HG02678 (cell line): ENCODE measurements around the gene PNPLA6.
"Not testable (repeated sequence)": the region's sequence is repeated elsewhere in the genome, so short reads cannot be mapped to it uniquely, and the experiment has no call there.

Experiments
- ATAC-seq: cut with Tn5 transposase; IDR thresholded peaks from one replicate; pipeline ENCODE4 v1.9.1; 2021; ENCODE audit warnings: mild to moderate bottlenecking, moderate library complexity; ENCODE audit not compliant: unreplicated experiment

PNPLA6 gene

DNA sequence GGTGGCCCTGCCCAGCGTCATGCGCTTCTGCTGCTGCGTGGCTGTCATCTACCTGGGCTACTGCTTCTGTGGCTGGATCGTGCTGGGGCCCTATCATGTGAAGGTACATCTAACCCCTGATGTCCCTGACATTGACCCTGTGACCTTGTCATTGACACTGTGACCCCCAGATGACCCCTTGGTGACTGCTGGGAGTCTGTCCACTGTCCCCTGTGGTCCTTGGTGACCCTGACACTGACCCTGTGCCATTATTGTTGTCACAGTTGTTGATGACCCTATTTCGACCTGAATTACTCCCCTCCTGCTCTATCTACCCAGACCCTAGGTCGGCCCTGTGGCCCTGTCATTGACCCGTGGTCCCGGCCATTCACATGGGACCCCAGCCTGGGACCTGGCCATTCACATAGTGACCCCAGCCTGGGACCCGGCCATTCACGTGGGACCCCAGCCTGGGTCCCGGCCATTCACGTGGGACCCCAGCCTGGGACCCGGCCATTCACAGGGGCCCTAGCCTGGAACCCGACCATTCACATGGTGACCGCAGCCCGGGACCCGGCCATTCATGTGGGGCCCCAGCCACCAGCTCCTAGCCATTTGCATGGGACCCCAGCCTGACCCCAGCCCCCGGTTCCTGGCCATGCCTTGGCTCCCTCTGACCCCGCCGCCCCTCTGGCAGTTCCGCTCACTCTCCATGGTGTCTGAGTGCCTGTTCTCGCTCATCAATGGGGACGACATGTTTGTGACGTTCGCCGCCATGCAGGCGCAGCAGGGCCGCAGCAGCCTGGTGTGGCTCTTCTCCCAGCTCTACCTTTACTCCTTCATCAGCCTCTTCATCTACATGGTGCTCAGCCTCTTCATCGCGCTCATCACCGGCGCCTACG is 5.7 kb upstream of the PNPLA6 start:
- no peak for ATAC-seq

DNA sequence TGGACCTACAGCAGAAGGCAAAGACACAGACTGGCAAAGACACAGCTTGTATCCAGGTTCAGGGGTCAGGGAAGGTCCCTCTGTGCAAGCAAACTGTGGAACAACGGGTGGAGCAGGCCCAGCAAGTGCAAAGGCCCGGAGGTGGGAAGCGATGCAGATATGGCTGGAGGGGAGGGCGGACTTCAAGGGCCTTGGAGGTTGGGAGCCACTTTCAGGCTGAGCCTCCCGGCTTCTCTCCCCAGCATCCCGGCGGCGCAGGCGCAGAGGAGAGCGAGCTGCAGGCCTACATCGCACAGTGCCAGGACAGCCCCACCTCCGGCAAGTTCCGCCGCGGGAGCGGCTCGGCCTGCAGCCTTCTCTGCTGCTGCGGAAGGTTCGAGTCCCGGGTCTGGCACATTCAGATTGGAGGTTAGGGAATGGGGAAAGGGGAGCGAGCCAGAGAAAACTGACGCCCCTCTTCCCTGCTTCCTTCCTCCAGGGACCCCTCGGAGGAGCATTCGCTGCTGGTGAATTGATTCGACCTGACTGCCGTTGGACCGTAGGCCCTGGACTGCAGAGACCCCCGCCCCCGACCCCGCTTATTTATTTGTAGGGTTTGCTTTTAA is 2.1 kb upstream of the PNPLA6 start:
- no peak for ATAC-seq

DNA sequence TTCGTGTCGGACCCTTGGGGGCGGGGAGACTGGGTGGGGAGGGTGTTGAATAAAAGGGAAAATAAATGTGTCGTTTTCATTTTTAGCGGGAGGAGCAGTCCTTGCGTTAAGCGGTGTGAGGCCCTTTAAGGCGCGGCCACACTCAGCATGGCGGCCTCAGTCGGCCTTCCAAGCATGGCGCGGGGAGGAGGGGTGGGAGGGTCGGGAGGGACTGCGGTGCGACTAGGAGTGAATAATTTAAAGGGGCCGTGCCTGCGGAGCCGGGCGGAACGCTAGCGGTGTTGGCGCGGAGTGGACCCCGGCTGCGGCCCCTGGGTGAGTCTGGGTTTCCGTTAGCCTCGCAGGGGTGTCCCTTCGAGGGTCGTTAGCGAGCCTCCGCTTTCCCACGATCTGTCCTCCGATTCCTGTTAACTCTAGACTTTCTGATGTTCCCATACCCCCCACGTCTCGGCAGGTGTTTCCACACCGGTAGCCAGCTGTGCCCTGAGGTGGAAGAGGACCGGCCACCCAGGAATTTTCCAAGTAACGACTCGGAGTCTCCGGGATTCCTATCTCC is 1.5 kb upstream of the PNPLA6 start:
- no peak for ATAC-seq

DNA sequence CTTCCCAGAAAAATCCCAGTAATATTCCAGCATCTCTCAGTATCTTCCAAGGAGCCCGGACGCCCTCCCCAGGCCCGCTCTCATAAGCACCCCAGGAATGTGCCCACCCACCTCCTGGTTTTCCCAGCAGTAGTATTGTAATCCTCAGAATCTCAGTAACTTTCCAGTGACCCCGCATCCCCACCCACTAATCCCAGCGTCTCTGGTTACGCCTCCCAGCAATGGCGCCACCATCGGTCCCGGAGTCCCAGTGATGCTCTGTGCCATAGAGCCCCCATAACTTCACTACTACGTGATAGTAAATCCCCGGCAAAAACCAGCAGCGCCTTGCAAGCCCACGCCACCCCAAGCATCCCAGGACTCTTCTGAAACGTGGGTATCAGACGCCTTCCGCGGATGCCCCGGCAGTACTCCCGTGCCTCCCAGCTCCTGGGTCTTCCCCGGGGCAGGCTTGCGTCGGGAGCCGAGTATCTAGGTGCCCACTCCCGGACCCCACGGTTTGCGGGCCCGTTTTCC is 928 bp upstream of the PNPLA6 start:
- ATAC-seq: peak; percentile 4

DNA sequence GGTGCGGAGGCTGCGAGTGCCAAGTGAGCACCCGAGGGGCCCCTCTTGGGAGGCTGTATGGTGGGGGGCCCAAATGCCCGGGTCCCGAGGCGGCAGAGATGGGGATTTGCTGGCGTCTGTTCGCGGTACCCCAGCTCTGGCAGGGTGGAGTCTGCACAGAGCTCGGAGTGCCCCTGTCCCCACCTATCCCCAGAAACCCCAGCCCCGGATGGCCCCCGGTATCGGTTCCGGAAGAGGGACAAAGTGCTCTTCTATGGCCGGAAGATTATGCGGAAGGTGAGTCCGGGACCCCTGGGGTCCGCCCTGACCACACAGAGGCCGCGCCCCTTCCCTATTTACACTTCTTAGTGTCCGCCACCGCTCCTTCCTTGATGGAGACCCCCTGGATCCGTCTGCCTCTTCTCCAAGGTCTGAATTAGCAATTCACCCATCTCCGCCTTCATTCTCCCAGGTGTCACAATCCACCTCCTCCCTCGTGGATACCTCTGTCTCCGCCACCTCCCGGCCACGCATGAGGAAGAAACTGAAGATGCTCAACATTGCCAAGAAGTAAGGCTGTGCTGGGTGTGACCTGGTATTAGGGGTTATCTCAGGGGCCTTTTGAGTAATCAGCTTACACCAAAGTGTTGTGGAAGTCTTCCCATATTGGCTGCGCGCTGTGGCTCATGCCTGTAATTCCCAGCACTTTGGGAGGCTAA is 630 bp downstream of the PNPLA6 start:
- no peak for ATAC-seq

DNA sequence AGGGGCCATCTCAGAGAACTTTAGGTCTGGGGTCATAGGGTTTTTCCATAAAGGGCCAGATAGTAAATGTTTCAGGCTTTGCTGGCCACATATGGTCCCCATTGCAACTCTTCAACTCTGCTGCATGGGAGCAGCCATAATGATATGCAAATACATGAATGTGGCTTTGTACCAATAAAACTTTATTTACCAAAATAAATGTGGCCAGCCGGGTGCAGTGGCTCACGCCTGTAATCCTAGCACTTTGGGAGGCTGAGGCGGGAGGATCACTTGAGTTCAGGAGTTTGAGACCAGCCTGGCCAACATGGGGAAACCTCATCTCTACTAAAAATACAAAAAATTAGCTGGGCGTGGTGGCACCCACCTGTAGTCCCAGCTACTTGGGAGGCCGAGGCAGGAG is 3.5 kb downstream of the PNPLA6 start:
- ATAC-seq: not testable (repeated sequence)

DNA sequence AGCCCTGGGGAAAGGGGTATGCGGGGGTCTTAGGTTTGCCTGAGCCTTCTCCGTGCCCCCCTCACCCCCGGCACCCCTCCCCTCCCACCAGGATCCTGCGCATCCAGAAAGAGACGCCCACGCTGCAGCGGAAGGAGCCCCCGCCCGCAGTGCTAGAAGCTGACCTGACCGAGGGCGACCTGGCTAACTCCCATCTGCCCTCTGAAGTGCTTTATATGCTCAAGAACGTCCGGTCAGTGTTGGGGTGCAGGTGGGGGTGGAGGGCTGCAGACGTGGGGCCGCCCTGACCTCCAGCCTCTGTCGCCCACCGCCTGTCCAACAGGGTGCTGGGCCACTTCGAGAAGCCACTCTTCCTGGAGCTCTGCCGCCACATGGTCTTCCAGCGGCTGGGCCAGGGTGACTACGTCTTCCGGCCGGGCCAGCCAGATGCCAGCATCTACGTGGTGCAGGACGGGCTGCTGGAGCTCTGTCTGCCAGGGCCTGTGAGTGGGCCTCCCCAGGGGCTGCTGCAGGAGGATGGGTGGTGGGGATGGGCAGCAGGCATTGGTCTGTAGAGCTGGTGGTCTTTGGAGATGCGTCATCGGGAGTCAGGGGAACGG is 4.4 kb downstream of the PNPLA6 start:
- no peak for ATAC-seq

DNA sequence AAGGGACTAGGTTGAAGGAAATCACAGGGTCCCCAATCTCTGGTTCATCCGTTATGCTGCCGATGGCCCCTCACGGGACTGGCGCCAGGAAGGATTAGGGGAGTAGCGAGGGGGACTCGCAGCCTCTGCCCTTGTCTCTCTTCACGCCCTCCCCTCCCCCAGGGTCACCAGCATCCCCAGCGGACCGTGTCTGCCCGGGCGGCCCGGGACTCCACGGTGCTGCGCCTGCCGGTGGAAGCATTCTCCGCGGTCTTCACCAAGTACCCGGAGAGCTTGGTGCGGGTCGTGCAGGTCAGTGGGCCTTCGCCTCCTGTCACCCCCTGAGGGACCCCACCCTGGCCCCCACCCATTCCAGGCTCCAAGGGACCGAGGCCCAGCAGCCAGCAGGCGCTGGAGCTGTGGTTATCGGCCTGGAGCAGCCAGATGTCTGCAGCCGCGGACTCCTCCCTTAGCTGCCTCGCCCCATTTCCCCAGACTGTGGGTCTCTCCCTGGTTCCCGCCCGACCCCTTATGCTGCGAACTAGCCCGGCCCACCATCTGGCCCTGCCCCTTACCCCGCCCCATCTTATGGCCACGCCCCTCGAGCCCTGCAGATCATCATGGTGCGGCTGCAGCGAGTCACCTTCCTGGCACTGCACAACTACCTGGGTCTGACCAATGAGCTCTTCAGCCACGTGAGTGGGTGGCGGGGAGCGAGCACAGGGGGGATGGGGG is 5.4 kb downstream of the PNPLA6 start:
- no peak for ATAC-seq

DNA sequence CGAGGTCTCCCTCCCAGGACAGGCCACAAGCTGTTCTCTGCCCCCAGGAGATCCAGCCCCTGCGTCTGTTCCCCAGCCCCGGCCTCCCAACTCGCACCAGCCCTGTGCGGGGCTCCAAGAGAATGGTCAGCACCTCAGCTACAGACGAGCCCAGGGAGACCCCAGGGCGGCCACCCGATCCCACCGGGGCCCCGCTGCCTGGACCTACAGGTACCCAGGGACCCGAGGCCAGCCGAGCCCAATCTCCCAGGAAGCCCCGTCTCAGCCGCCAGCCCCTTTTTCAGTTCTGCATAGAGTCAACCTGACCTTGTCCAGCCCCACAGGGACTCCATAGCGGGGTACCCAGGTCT is 5.9 kb downstream of the PNPLA6 start:
- no peak for ATAC-seq

DNA sequence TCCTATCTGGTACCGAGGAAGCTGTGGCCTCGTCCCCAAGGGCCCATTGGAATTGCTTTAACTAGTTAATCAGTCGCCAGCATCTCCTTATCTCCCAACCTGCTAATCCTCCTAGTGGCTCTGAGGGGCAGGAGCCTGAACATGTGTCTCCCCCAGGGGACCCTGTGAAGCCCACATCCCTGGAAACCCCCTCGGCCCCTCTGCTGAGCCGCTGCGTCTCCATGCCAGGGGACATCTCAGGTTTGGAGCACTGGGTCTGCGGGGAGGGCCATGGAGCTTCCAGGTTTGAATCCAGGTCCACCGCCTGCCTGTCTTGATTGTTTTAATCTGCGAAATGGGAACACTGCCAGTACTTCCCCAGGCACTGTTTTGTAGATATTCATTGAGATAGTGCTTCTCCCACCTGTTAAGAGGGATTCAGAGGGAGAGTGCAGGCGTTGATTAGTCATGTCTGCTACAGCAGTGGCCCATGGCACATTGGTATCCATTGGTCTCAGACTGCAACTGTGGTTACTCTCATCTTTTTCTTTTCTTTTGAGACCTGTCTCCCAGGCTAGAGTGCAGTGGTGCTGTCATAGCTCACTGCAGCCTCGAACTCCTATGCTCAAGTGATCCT is 6.4 kb downstream of the PNPLA6 start:
- no peak for ATAC-seq

DNA sequence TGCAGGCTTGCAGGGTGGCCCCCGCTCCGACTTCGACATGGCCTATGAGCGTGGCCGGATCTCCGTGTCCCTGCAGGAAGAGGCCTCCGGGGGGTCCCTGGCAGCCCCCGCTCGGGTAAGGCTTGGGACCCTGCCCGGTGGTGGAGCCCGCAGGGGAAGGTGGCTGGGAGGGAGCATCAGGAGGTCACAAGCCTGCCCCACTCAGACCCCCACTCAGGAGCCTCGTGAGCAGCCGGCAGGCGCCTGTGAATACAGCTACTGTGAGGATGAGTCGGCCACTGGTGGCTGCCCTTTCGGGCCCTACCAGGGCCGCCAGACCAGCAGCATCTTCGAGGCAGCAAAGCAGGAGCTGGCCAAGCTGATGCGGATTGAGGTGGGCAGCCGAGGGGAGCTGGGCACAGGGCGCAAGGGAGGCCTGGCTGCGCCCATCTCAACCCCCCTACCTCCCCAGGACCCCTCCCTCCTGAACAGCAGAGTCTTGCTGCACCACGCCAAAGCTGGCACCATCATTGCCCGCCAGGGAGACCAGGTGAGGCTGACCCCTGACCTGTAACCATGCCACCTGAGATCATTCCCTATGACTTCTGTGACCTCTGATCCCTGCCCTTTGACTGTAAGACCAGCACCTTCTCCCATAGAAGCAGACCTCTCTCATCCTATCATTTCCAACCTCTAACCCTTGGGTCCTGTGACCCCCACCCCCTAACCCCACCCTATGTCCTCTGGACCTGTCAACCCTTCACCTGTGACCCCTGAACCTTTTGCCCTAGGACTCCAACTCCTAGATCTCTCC is 7.2 kb downstream of the PNPLA6 start:
- ATAC-seq: no peak

DNA sequence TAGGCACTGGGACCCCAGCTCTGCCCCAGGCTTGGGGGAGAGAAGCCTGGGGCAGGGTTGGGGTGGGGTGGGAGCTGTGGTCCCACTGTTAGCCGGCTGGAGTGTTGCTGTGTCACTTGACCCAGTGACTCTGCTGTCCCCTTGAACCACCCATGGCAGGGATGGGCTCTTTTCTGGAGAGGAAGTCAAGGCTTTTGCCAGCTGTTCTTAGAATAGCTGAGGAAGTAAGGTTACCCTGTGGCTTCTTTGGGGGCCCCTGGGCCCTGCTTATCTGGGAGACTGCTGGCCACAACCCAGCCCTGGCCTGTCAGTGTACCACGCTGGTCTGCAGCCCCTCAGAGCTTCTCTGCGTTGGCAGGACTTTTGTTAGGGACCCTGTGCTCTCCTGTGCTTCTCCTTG is 9.1 kb downstream of the PNPLA6 start:
- no peak for ATAC-seq

DNA sequence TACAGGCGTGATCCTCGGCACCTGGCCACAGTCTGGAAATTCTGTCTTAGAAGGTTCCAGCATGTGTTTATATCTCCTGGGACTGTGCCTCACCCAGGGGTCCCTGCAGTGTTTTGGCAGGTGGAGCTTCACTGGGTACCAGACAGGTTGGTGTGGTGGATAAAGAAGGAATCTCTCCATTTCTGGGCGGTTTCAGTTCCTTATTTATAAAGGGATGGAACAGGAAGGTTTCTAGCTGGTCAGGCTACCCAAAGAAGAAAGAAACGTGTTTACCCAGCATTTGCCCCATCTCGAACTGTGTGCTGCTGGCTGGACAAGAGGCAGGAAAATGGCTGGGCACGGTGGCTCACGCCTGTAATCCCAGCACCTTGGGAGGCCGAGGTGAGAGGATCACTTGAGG is 9.8 kb downstream of the PNPLA6 start:
- no peak for ATAC-seq

DNA sequence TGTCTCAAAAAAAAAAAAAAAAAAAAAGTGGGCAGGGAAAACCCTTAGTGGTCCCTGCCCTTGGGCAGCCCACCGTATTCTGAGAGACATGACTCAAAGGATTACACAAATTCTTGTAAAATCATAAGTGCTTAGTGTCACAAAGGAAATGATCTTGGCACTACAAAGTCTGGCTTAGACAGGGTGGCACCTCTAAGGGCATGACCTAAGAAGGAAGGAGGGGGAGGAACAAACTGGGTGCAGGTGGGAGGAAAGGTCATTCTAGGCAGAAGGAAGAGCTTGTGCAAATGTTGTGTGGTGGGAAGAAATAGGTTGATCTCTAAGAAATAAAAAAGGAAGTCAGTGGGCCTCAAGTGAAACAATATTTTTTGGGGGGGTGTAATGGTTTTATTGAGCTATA is 10.4 kb downstream of the PNPLA6 start:
- ATAC-seq: no peak

DNA sequence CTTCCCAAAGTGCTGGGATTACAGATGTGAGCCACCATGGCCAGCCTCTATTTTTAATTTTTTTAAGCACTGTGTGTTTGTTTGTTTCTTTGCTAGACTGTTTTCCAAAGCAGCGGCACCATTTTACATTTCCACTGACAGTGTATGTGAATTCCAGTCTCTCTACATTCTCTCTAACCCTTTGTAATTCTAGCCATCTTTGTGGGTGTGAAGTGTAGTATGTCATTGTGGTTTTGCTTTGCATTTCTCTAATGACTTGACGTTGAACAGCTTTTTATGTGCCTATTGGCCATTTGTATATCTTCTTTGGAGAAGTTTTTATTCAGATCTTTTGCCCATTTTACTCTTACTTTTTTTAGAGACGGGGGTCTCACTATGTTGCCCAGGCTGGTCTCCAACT is 11.6 kb downstream of the PNPLA6 start:
- no peak for ATAC-seq

DNA sequence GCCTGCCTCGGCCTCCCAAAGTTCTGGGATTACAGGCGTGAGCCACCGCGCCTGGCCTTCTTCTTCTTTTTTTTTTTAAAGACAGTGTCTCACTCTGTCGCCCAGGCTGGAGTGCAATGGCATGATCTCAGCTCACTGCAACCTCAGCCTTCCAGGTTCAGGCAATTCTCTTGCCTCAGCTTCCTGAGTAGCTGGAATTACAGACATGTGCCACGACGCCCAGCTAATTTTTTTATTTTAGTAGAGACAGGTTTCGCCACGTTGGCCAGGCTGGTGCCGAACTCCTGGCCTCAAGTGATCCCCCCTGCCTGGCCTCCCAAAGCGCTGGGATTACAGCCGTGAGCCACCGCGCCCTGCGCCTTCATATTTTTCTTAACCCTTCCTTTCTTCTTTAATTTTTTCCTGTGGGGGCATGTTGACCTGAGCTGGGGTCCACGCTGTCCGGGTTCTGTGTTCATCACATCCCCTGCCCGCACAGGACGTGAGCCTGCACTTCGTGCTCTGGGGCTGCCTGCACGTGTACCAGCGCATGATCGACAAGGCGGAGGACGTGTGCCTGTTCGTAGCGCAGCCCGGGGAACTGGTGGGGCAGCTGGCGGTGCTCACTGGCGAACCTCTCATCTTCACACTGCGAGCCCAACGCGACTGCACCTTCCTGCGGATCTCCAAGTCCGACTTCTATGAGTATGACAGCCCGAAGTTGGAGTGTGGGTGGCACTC is 14.1 kb downstream of the PNPLA6 start:
- no peak for ATAC-seq

DNA sequence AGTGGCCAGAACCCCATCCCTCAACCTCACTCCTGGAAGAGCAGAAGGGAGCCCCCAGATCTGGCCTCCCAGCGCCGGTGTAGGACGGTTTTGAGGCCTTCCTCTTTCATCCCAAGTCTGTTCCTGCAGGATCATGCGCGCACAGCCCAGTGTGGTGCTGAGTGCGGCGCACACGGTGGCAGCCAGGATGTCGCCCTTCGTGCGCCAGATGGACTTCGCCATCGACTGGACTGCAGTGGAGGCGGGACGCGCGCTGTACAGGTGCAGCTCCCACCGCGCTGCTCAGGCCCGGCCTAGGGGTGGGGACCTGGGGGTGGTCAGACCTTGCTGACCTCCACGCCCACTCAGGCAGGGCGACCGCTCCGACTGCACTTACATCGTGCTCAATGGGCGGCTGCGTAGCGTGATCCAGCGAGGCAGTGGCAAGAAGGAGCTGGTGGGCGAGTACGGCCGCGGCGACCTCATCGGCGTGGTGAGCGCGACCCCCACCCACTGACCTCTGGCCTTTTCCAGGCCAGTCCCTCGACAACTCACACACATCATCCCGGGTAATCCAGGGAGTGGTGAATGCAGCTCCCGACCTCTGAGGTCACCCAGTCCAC is 14.8 kb downstream of the PNPLA6 start:
- ATAC-seq: no peak
